H9 (cell line): ENCODE results near the gene KANSL3. TPM values are rescaled to one million over a fixed set of nuclear protein-coding genes. Genes with fewer than 3 reads are reported as not detected.
A peak's percentile ranks its signal among the peaks of the same experiment; 100 is the strongest.

Experiments
- DNase-seq: peaks from one replicate; pipeline ENCODE4 v3.0.0-alpha.2; 2017
- H2AFZ ChIP-seq: one replicate; pipeline ENCODE4 v1.6.1; 2013; ENCODE audit warnings: mild to moderate bottlenecking, low read length, control low read depth, moderate library complexity
- H2AK5ac ChIP-seq: 2 replicates; pipeline ENCODE4 v1.6.1; 2013; ENCODE audit warnings: low read length, control low read depth, mixed read lengths; ENCODE audit not compliant: insufficient read length
- H2BK120ac ChIP-seq: one replicate; pipeline ENCODE4 v1.6.1; 2013; ENCODE audit warnings: low read depth, mild to moderate bottlenecking, low read length, control low read depth, inconsistent platforms; ENCODE audit not compliant: poor library complexity, severe bottlenecking
- H2BK12ac ChIP-seq: 2 replicates; pipeline ENCODE4 v1.6.1; 2013; ENCODE audit warnings: low read length, control low read depth, mixed read lengths, low read depth; ENCODE audit not compliant: insufficient read length
- H2BK15ac ChIP-seq: 2 replicates; pipeline ENCODE4 v1.6.1; 2013; ENCODE audit warnings: low read depth, low read length, control low read depth
- H2BK20ac ChIP-seq: one replicate; pipeline ENCODE4 v1.6.1; 2013; ENCODE audit warnings: low read depth, mild to moderate bottlenecking, low read length, control low read depth, inconsistent platforms; ENCODE audit not compliant: poor library complexity, severe bottlenecking
- H2BK5ac ChIP-seq: 2 replicates; pipeline ENCODE4 v1.6.1; 2013; ENCODE audit warnings: low read length, control low read depth, mixed read lengths; ENCODE audit not compliant: insufficient read length
- H3K14ac ChIP-seq: 2 replicates; pipeline ENCODE4 v1.6.1; 2013; ENCODE audit warnings: low read length, control low read depth; ENCODE audit not compliant: insufficient read depth
- H3K18ac ChIP-seq: 2 replicates; pipeline ENCODE4 v1.6.1; 2013; ENCODE audit warnings: low read depth, mild to moderate bottlenecking, mixed read lengths, low read length, control low read depth; ENCODE audit not compliant: insufficient read length
- H3K23ac ChIP-seq: 2 replicates; pipeline ENCODE4 v1.6.1; 2013; ENCODE audit warnings: low read length, control low read depth, mixed read lengths, low read depth; ENCODE audit not compliant: insufficient read length
- H3K23me2 ChIP-seq: 2 replicates; pipeline ENCODE4 v1.6.1; 2013; ENCODE audit warnings: low read depth, mild to moderate bottlenecking, mixed read lengths, low read length, control low read depth; ENCODE audit not compliant: insufficient read length, poor library complexity, severe bottlenecking
- H3K27ac ChIP-seq: 2 replicates; pipeline ENCODE4 v1.5.1; 2013; ENCODE audit warnings: low read length, control low read depth, mixed read lengths, low read depth; ENCODE audit not compliant: insufficient read length
- H3K27me3 ChIP-seq: 2 replicates; pipeline ENCODE4 v1.6.1; 2013; ENCODE audit warnings: low read length, control low read depth, inconsistent platforms; ENCODE audit not compliant: insufficient read depth
- H3K4ac ChIP-seq: 2 replicates; pipeline ENCODE4 v1.6.1; 2013; ENCODE audit warnings: low read depth, mild to moderate bottlenecking, control low read depth, inconsistent platforms, low read length, moderate library complexity
- H3K4me1 ChIP-seq: 2 replicates; pipeline ENCODE4 v1.6.1; 2013; ENCODE audit warnings: low read length, control low read depth, inconsistent platforms; ENCODE audit not compliant: insufficient read depth
- H3K4me2 ChIP-seq: 2 replicates; pipeline ENCODE4 v1.6.1; 2013; ENCODE audit warnings: low read length, control low read depth, mixed read lengths; ENCODE audit not compliant: insufficient read length, insufficient read depth
- H3K56ac ChIP-seq: 2 replicates; pipeline ENCODE4 v1.6.1; 2013; ENCODE audit warnings: low read depth, mild to moderate bottlenecking, mixed read lengths, low read length, control low read depth; ENCODE audit not compliant: insufficient read length
- H3K79me1 ChIP-seq: 2 replicates; pipeline ENCODE4 v1.6.1; 2013; ENCODE audit warnings: low read depth, mild to moderate bottlenecking, moderate library complexity, low read length, control low read depth, inconsistent platforms; ENCODE audit not compliant: insufficient read depth, poor library complexity, severe bottlenecking
- H3K79me2 ChIP-seq: 2 replicates; pipeline ENCODE4 v1.6.1; 2013; ENCODE audit warnings: low read length, control low read depth, inconsistent platforms; ENCODE audit not compliant: insufficient read depth
- H3K9ac ChIP-seq: 2 replicates; pipeline ENCODE4 v1.6.1; 2013; ENCODE audit warnings: low read length, control low read depth, mixed read lengths; ENCODE audit not compliant: insufficient read length; ENCODE audit errors: extremely low read depth
- H3K9me3 ChIP-seq: one replicate; pipeline ENCODE4 v1.6.1; 2013; ENCODE audit warnings: low read depth, low read length, inconsistent platforms; ENCODE audit not compliant: control insufficient read depth
- H3T11ph ChIP-seq: one replicate; pipeline ENCODE4 v1.6.1; 2013; ENCODE audit warnings: mild to moderate bottlenecking, low read length, control low read depth, inconsistent platforms
- H4K20me1 ChIP-seq: one replicate; pipeline ENCODE4 v1.6.1; 2013; ENCODE audit not compliant: control insufficient read depth, insufficient read length, insufficient read depth
- H4K5ac ChIP-seq: 2 replicates; pipeline ENCODE4 v1.6.1; 2013; ENCODE audit warnings: low read depth, mild to moderate bottlenecking, mixed read lengths, low read length, control low read depth; ENCODE audit not compliant: insufficient read length
- H4K8ac ChIP-seq: replicated peaks from 2 replicates; pipeline ENCODE4 v1.6.1; 2013; ENCODE audit warnings: low read length, control low read depth, mixed read lengths, low read depth; ENCODE audit not compliant: insufficient read length
- H4K91ac ChIP-seq: 2 replicates; pipeline ENCODE4 v1.6.1; 2013; ENCODE audit warnings: low read depth, mild to moderate bottlenecking, moderate library complexity, mixed read lengths, low read length, control low read depth; ENCODE audit not compliant: insufficient read length
- H3K27ac Mint-ChIP-seq, 3 experiments: 2 replicates in 2 of 3; 3 replicates in 1 of 3; pipeline ENCODE4 v1.8.0; 2020 to 2021; ENCODE audit warnings: mixed read lengths in 3 of 3, mild to moderate bottlenecking in 1 of 3, moderate library complexity in 1 of 3
- H3K27me3 Mint-ChIP-seq: 2 replicates; pipeline ENCODE4 v1.8.0; 2021; ENCODE audit warnings: low read depth, mild to moderate bottlenecking, moderate library complexity, mixed read lengths
- H3K36me3 Mint-ChIP-seq, 3 experiments: 2 replicates in 2 of 3; 3 replicates in 1 of 3; pipeline ENCODE4 v1.8.0; 2020 to 2021; ENCODE audit warnings: low read depth in 3 of 3, mixed read lengths in 3 of 3; ENCODE audit not compliant: insufficient read depth in 1 of 3
- H3K4me1 Mint-ChIP-seq, 2 experiments: 2 replicates each; pipeline ENCODE4 v1.8.0; 2020; ENCODE audit warnings: mixed read lengths in 2 of 2
- H3K4me3 Mint-ChIP-seq, 2 experiments: 2 replicates in 1 of 2; 3 replicates in 1 of 2; pipeline ENCODE4 v1.8.0; 2020 to 2021; ENCODE audit warnings: mild to moderate bottlenecking in 2 of 2, mixed read lengths in 2 of 2, moderate library complexity in 1 of 2
- H3K9me3 Mint-ChIP-seq, 2 experiments: 2 replicates in 1 of 2; 3 replicates in 1 of 2; pipeline ENCODE4 v1.8.0; 2020; ENCODE audit warnings: mild to moderate bottlenecking in 2 of 2, mixed read lengths in 2 of 2, moderate library complexity in 1 of 2
- CTCF ChIP-seq: fragments of 200-600 bp; sonication (generic); conservative IDR thresholded peaks from 3 replicates; pipeline ENCODE4 v1.8.0; 2021; ENCODE audit warnings: antibody characterized with exemption, mild to moderate bottlenecking
- total RNA-seq: library from RNA; stranded (reverse); gene quantifications from 2 replicates; pipeline ENCODE4 v1.2.1, GENCODE V29; 2021

Gene KANSL3
- total RNA-seq, 1 experiment from 2014 or later: 35.7 TPM

DNA sequence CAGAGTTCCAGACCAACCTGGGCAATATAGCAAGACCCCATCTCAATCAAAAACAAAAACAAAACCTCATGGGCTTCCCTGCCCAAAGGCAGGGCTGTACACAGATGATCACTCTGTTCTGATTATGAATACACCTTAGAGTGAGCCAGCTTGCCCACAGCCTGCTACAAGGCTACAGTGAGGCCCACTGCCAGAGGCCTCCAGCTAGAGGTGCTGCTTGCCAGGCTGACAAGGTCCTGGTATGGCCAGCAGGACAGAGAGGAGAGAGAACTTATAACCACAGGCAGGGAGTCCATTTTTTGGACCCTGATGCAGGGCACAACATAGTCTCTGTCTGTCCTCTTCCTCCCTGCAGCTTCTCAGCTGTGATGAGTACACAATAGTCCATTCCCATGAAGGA lies 41.5 kb downstream of the KANSL3 start:
- H4K5ac ChIP-seq: no peak overlapping the region

More for the DNA sequence above, 41.5 kb downstream of the KANSL3 start:
- no peaks in the 10 kb centered on the region for H3K79me1 ChIP-seq
- no peaks in the 10 kb centered on the region for H3K79me2 ChIP-seq
- no peak overlapping the region for H3T11ph ChIP-seq
- H2BK20ac ChIP-seq: no peak overlapping the region
- Mint-ChIP-seq H3K36me3 (peaks cover 41 to 81% (median 80%) of the 10 kb centered on the region in 3 experiments), H3K27me3 (peaks cover 1% of the 10 kb centered on the region; the same call in 1 of the 2 replicates), H3K4me1 (no peaks in the 10 kb centered on the region), H3K4me3 (no peak overlapping the region), H3K27ac (0 out of 7 replicates have a peak overlapping the region, but pooled peaks of 1 of the 3 experiments have one; percentile 22), H3K9me3 (no peaks in the 10 kb centered on the region)
- no peak for DNase-seq
- no peak overlapping the region for H4K8ac ChIP-seq
- H3K9ac ChIP-seq: no peak overlapping the region
- peaks cover 2% of the 10 kb centered on the region for H4K20me1 ChIP-seq
- H2BK15ac ChIP-seq: no peak overlapping the region
- H2BK12ac ChIP-seq: no peak overlapping the region
- H3K4me1 ChIP-seq: no peaks in the 10 kb centered on the region
- no peak overlapping the region for H3K56ac ChIP-seq
- no peaks in the 10 kb centered on the region for H3K9me3 ChIP-seq
- H3K27me3 ChIP-seq: no peaks in the 10 kb centered on the region
- H3K23ac ChIP-seq: no peak overlapping the region
- no peaks in the 10 kb centered on the region for H3K23me2 ChIP-seq
- H2AFZ ChIP-seq: no peak overlapping the region
- no peak overlapping the region for H2BK5ac ChIP-seq
- no peak for TF ChIP-seq CTCF
- no peak overlapping the region for H4K91ac ChIP-seq
- H3K14ac ChIP-seq: no peak overlapping the region
- H3K4ac ChIP-seq: no peak overlapping the region
- H3K18ac ChIP-seq: no peak overlapping the region
- H2AK5ac ChIP-seq: no peak overlapping the region
- no peak overlapping the region for H3K4me2 ChIP-seq
- H2BK120ac ChIP-seq: no peak overlapping the region
- H3K27ac ChIP-seq: no peak overlapping the region
